ENCODE results near the gene ARMC9.

- TF ChIP-seq, protein P1, sequence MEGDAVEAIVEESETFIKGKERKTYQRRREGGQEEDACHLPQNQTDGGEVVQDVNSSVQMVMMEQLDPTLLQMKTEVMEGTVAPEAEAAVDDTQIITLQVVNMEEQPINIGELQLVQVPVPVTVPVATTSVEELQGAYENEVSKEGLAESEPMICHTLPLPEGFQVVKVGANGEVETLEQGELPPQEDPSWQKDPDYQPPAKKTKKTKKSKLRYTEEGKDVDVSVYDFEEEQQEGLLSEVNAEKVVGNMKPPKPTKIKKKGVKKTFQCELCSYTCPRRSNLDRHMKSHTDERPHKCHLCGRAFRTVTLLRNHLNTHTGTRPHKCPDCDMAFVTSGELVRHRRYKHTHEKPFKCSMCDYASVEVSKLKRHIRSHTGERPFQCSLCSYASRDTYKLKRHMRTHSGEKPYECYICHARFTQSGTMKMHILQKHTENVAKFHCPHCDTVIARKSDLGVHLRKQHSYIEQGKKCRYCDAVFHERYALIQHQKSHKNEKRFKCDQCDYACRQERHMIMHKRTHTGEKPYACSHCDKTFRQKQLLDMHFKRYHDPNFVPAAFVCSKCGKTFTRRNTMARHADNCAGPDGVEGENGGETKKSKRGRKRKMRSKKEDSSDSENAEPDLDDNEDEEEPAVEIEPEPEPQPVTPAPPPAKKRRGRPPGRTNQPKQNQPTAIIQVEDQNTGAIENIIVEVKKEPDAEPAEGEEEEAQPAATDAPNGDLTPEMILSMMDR (IDR thresholded peaks at IDR 0.05) = no peak
- no peak for TF ChIP-seq POLR2A (IDR thresholded peaks at IDR 0.05)
These were observed 37.7 kb upstream of the ARMC9 start for GRCh38 chr2:231160701-231161100.

Data from body of pancreas (tissue), 4 donors.